ENCODE measurements around the gene CISD2. TPM values are rescaled to one million over a fixed set of nuclear protein-coding genes. Genes with fewer than 3 reads are reported as not detected.
A peak's percentile ranks its signal among the peaks of the same experiment; 100 is the strongest.
"Not testable (repeated sequence)": the region's sequence is repeated elsewhere in the genome, so short reads cannot be mapped to it uniquely, and the experiment has no call there.

CISD2 gene
- total and polyA plus RNA-seq, 3 experiments from 2014 or later = 36.0 to 43.7 (median 43.6) TPM

GRCh38 chr4:102850370-102850769 lies 18.4 kb upstream of the CISD2 start:
- H3K4me1 Mint-ChIP-seq = peaks cover 4 to 6% (median 5%) of the 10 kb centered on the region in 3 donors
- H3K4me3 ChIP-seq (ENCODE audit: low read length) = no peak overlapping the region
- H3K27ac ChIP-seq (ENCODE audit: low read depth, low read length) = no peak overlapping the region
- no peaks in the 10 kb centered on the region for H3K9me3 Mint-ChIP-seq
- no peaks in the 10 kb centered on the region for H3K27me3 ChIP-seq (ENCODE audit: insufficient read depth, low read length, poor library complexity, severe bottlenecking)
- no peaks in the 10 kb centered on the region for H3K36me3 Mint-ChIP-seq
- H3K4me3 Mint-ChIP-seq = no peak overlapping the region
- H3K9me3 ChIP-seq (ENCODE audit: low read length) = no peaks in the 10 kb centered on the region
- no peaks in the 10 kb centered on the region for H3K36me3 ChIP-seq (ENCODE audit: insufficient read depth, low read length)
- H3K27me3 Mint-ChIP-seq = no peaks in the 10 kb centered on the region
- H3K4me1 ChIP-seq (ENCODE audit: insufficient read depth, low read length) = no peaks in the 10 kb centered on the region
- DNase-seq = no peak
- H3K27ac Mint-ChIP-seq = no peak overlapping the region
- ChIA-PET POLR2A (no interaction called here), CTCF (no interaction called here)

- ChIA-PET CTCF (no interaction called here), POLR2A (no interaction called here)
- no peaks in the 10 kb centered on the region for H3K27me3 ChIP-seq (ENCODE audit: insufficient read depth, low read length, poor library complexity, severe bottlenecking)
- no peaks in the 10 kb centered on the region for H3K4me1 ChIP-seq (ENCODE audit: insufficient read depth, low read length)
- no peaks in the 10 kb centered on the region for H3K36me3 ChIP-seq (ENCODE audit: insufficient read depth, low read length)
- no peak overlapping the region for H3K4me3 Mint-ChIP-seq
- H3K9me3 ChIP-seq (ENCODE audit: low read length) = no peaks in the 10 kb centered on the region
- no peak overlapping the region for H3K4me3 ChIP-seq (ENCODE audit: low read length)
- no peak overlapping the region for H3K27ac ChIP-seq (ENCODE audit: low read depth, low read length)
- peaks cover 0 to 3% (median 3%) of the 10 kb centered on the region in 3 donors for H3K4me1 Mint-ChIP-seq
- peaks cover 8 to 19% (median 11%) of the 10 kb centered on the region in 3 donors for H3K36me3 Mint-ChIP-seq
- no peak overlapping the region for H3K27ac Mint-ChIP-seq
- H3K27me3 Mint-ChIP-seq = no peaks in the 10 kb centered on the region
- DNase-seq = no peak
- H3K9me3 Mint-ChIP-seq = peaks cover 11 to 24% (median 21%) of the 10 kb centered on the region in 5 donors
These were observed 9.8 kb upstream of the CISD2 start for GRCh38 chr4:102858828-102859464.

DNA sequence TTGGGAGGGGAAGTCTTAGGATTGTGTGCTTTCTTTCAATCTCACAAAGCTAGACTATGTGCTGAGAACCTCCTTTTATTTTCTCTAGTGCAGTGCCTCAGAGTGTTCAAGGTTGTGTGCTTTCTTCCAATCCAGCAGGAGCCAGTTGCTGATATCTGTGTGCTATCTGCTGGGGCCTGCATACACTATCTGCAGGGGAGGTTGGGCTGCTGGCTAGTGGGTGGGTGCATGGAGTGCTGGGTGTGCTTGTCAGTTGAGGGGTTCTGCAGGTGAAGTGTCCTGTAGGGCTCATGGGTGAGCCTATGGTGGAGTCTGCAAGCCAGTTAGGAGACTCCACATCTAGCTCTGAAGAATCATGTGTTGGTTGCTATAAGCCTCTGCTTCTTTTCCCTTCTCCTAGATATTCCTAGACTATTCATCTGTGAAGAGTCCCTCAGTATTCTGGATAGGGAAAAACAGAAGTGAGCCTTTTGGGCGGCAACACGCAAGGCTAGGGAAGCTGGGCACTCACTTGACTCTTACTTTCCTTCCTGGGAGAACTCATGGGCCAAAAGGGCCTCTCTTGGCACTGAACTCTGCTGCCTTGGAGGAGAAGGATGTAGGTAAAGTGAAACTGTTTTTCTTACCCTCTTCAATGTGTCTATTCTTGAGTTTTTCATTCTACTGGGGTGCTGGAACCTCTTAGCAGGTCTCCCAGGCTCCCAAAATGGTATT lies 8.0 kb upstream of the CISD2 start:
- POLR2A ChIA-PET = interaction anchor here (0.6 kb wide), 1 partner anchor 320 kb away, joined by 3 read pairs; no protein-coding TSS in a partner anchor
- Histone ChIP-seq H3K4me3 (ENCODE audit: low read length) (no peak overlapping the region), H3K36me3 (ENCODE audit: insufficient read depth, low read length) (no peaks in the 10 kb centered on the region), H3K4me1 (ENCODE audit: insufficient read depth, low read length) (peaks cover 5% of the 10 kb centered on the region), H3K27me3 (ENCODE audit: insufficient read depth, low read length, poor library complexity, severe bottlenecking) (no peaks in the 10 kb centered on the region), H3K9me3 (ENCODE audit: low read length) (no peaks in the 10 kb centered on the region), H3K27ac (ENCODE audit: low read depth, low read length) (no peak overlapping the region)
- Mint-ChIP-seq H3K27ac (no peak overlapping the region), H3K9me3 (peaks cover 11 to 24% (median 21%) of the 10 kb centered on the region in 5 donors), H3K27me3 (no peaks in the 10 kb centered on the region), H3K4me1 (peaks cover 9 to 21% (median 21%) of the 10 kb centered on the region in 3 donors), H3K36me3 (peaks cover 11 to 19% (median 12%) of the 10 kb centered on the region in 3 donors), H3K4me3 (no peak overlapping the region)
- no peak for DNase-seq
- CTCF ChIA-PET = no interaction called here

- DNase-seq = no peak
- peaks cover 7% of the 10 kb centered on the region for H3K4me1 ChIP-seq (ENCODE audit: insufficient read depth, low read length)
- ChIA-PET POLR2A (no interaction called here), CTCF (no interaction called here)
- H3K27ac ChIP-seq (ENCODE audit: low read depth, low read length) = no peak overlapping the region
- peaks cover 11 to 24% (median 21%) of the 10 kb centered on the region in 5 donors for H3K9me3 Mint-ChIP-seq
- H3K4me3 Mint-ChIP-seq = no peak overlapping the region
- H3K27me3 Mint-ChIP-seq = no peaks in the 10 kb centered on the region
- H3K9me3 ChIP-seq (ENCODE audit: low read length) = no peaks in the 10 kb centered on the region
- no peaks in the 10 kb centered on the region for H3K36me3 ChIP-seq (ENCODE audit: insufficient read depth, low read length)
- no peaks in the 10 kb centered on the region for H3K27me3 ChIP-seq (ENCODE audit: insufficient read depth, low read length, poor library complexity, severe bottlenecking)
- peaks cover 19 to 34% (median 32%) of the 10 kb centered on the region in 3 donors for H3K4me1 Mint-ChIP-seq
- peaks cover 11 to 19% (median 12%) of the 10 kb centered on the region in 3 donors for H3K36me3 Mint-ChIP-seq
- peak overlapping the region in 1 of 8 donors; percentile 38 for H3K27ac Mint-ChIP-seq
- no peak overlapping the region for H3K4me3 ChIP-seq (ENCODE audit: low read length)
These were observed 6.8 kb upstream of the CISD2 start for GRCh38 chr4:102862016-102862415.

DNA sequence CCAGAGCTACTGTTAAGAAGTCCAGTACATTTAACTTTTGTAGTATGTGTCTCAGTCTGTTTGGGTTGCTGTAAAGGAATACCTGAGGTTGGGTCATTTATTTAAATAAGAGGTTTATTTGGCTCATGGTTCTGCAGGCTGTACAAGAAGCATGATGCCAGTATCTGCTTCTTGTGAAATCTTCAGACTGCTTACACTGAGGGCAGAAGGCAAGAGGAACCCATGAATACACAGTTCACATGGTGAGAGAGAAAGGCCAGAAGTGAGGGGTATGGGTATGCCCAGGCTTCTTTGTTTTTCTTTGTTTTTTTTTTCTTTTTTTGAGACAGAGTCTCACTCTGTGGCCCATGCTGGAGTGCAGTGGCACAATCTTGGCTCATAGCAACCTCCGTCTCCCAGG lies 6.0 kb upstream of the CISD2 start:
- no peaks in the 10 kb centered on the region for H3K36me3 ChIP-seq (ENCODE audit: insufficient read depth, low read length)
- no peak for DNase-seq
- Mint-ChIP-seq H3K36me3 (peaks cover 11 to 19% (median 12%) of the 10 kb centered on the region in 3 donors), H3K4me1 (peaks cover 25 to 41% (median 40%) of the 10 kb centered on the region in 3 donors), H3K27me3 (no peaks in the 10 kb centered on the region), H3K4me3 (no peak overlapping the region), H3K9me3 (peaks cover 11 to 24% (median 21%) of the 10 kb centered on the region in 5 donors), H3K27ac (no peak overlapping the region)
- peaks cover 14% of the 10 kb centered on the region for H3K4me1 ChIP-seq (ENCODE audit: insufficient read depth, low read length)
- no peaks in the 10 kb centered on the region for H3K9me3 ChIP-seq (ENCODE audit: low read length)
- no peaks in the 10 kb centered on the region for H3K27me3 ChIP-seq (ENCODE audit: insufficient read depth, low read length, poor library complexity, severe bottlenecking)
- no peak overlapping the region for H3K27ac ChIP-seq (ENCODE audit: low read depth, low read length)
- ChIA-PET POLR2A (no interaction called here), CTCF (no interaction called here)
- H3K4me3 ChIP-seq (ENCODE audit: low read length) = no peak overlapping the region

- not testable (repeated sequence) for H3K9me3 ChIP-seq (ENCODE audit: low read length); H3K27ac ChIP-seq (ENCODE audit: low read depth, low read length); H3K9me3 Mint-ChIP-seq; H3K36me3 ChIP-seq (ENCODE audit: insufficient read depth, low read length); H3K4me3 ChIP-seq (ENCODE audit: low read length); H3K27me3 Mint-ChIP-seq; DNase-seq; H3K27me3 ChIP-seq (ENCODE audit: insufficient read depth, low read length, poor library complexity, severe bottlenecking)
- peaks cover 41 to 61% (median 60%) of the 10 kb centered on the region in 3 donors for H3K4me1 Mint-ChIP-seq
- CTCF ChIA-PET = interaction anchor here (0.9 kb wide), 1 partner anchor 38 kb away, joined by 3 read pairs; the partner anchor contains the start of gene UBE2D3
- peak overlapping the region in 3 of 8 donors; percentile 44 to 82 (median 58) for H3K27ac Mint-ChIP-seq
- peaks cover 26% of the 10 kb centered on the region for H3K4me1 ChIP-seq (ENCODE audit: insufficient read depth, low read length)
- H3K36me3 Mint-ChIP-seq = peaks cover 4 to 18% (median 5%) of the 10 kb centered on the region in 3 donors
- POLR2A ChIA-PET = interaction anchor here (5.0 kb wide), 1 partner anchor 39 kb away, joined by 182 read pairs; the partner anchor contains the start of gene UBE2D3
- peak overlapping the region in 1 of 7 donors; percentile 29 for H3K4me3 Mint-ChIP-seq
These were observed 3.5 kb upstream of the CISD2 start for GRCh38 chr4:102865327-102865726.

- Histone ChIP-seq H3K27ac (ENCODE audit: low read depth, low read length) (peak overlapping the region; percentile 98), H3K4me3 (ENCODE audit: low read length) (peak overlapping the region; percentile 80), H3K9me3 (ENCODE audit: low read length) (no peaks in the 10 kb centered on the region), H3K27me3 (ENCODE audit: insufficient read depth, low read length, poor library complexity, severe bottlenecking) (no peaks in the 10 kb centered on the region), H3K36me3 (ENCODE audit: insufficient read depth, low read length) (no peaks in the 10 kb centered on the region), H3K4me1 (ENCODE audit: insufficient read depth, low read length) (peaks cover 26% of the 10 kb centered on the region)
- CTCF ChIA-PET = interaction anchor here (2.3 to 2.5 kb wide), 2 partner anchors 40 to 437 kb away, joined by 7 to 29 read pairs; partner anchors contain the start of gene UBE2D3
- H3K36me3 Mint-ChIP-seq = peaks cover 0 to 16% (median 5%) of the 10 kb centered on the region in 3 donors
- DNase-seq = no peak
- H3K27ac Mint-ChIP-seq = peak overlapping the region; percentile 97 to 100 (median 100)
- peaks cover 51 to 76% (median 76%) of the 10 kb centered on the region in 3 donors for H3K4me1 Mint-ChIP-seq
- no peaks in the 10 kb centered on the region for H3K27me3 Mint-ChIP-seq
- no peaks in the 10 kb centered on the region for H3K9me3 Mint-ChIP-seq
- peak overlapping the region; percentile 89 to 99 (median 96) for H3K4me3 Mint-ChIP-seq
- POLR2A ChIA-PET = interaction anchor here (0.6 to 5.0 kb wide), 5 partner anchors 41 to 437 kb away, joined by 3 to 182 read pairs (median 8); partner anchors contain the start of genes MANBA, SLC9B2 and UBE2D3
These were observed 1.3 kb upstream of the CISD2 start for GRCh38 chr4:102867278-102868152.

Data from CD8-positive, alpha-beta memory T cell (primary cell).